Suprapubic skin (tissue), 4 donors: ENCODE results near the gene NDUFB7. TPM values are rescaled to one million over a fixed set of nuclear protein-coding genes. Genes with fewer than 3 reads are reported as not detected.
"Not testable (repeated sequence)": the region's sequence is repeated elsewhere in the genome, so short reads cannot be mapped to it uniquely, and the experiment has no call there.

Experiments used
- DNase-seq, 2 donors: peaks; one replicate each; pipeline ENCODE4 v3.0.0-alpha.2; 2019; ENCODE audit warnings: low spot score in 2 of 2
- H3K27ac ChIP-seq: fragments of 200-600 bp; sonication (generic); one replicate; pipeline ENCODE4 v1.5.1; 2019
- H3K27me3 ChIP-seq: fragments of 200-600 bp; sonication (generic); one replicate; pipeline ENCODE4 v1.5.1; 2019
- H3K36me3 ChIP-seq: fragments of 200-600 bp; sonication (generic); one replicate; pipeline ENCODE4 v1.5.1; 2019
- H3K4me1 ChIP-seq: fragments of 200-600 bp; sonication (generic); one replicate; pipeline ENCODE4 v1.5.1; 2019
- H3K4me3 ChIP-seq: fragments of 200-600 bp; sonication (generic); one replicate; pipeline ENCODE4 v1.5.1; 2019; ENCODE audit warnings: mild to moderate bottlenecking
- H3K9me3 ChIP-seq: fragments of 200-600 bp; sonication (generic); one replicate; pipeline ENCODE4 v1.5.1; 2019
- EP300 ChIP-seq: sonication (generic); formaldehyde crosslinking; IDR thresholded peaks from one replicate; pipeline ENCODE4 v1.6.1; 2017; ENCODE audit warnings: antibody characterized with exemption
- POLR2A ChIP-seq, 2 donors: fragments of 450-650 bp; IDR thresholded peaks; one replicate each; pipeline ENCODE4 v1.6.1; 2017; ENCODE audit warnings: antibody characterized with exemption in 2 of 2, mild to moderate bottlenecking in 2 of 2, moderate library complexity in 2 of 2
- POLR2AphosphoS5 ChIP-seq, 3 donors: sonication (generic); formaldehyde crosslinking; IDR thresholded peaks; one replicate each; pipeline ENCODE4 v1.6.1; 2017; ENCODE audit warnings: antibody characterized with exemption in 3 of 3
- WGBS: methylation state at CpG from one replicate; pipeline ENCODE4 v1.1.5; 2018; 5-methylcytosine and 5-hydroxymethylcytosine counted together
- total RNA-seq, 4 donors: library from RNA; depleted of rRNA; stranded (reverse); fragments of >200 nt; gene quantifications; one replicate each; pipeline ENCODE4 v1.1.0, GENCODE V29; 2016
- TF ChIP-seq, protein P1 (sequence below), 2 donors: fragments of 200-600 bp in 1 of 2; fragments of 450-650 bp in 1 of 2; sonication (generic) in 1 of 2; IDR thresholded peaks; one replicate each; pipeline ENCODE4 v1.5.1; 2016 to 2019; ENCODE audit warnings: antibody characterized with exemption in 2 of 2, mild to moderate bottlenecking in 1 of 2, moderate library complexity in 1 of 2

The NDUFB7 gene
- total RNA-seq, 4 donors from 2014 or later = 196 to 394 (median 340) TPM

DNA sequence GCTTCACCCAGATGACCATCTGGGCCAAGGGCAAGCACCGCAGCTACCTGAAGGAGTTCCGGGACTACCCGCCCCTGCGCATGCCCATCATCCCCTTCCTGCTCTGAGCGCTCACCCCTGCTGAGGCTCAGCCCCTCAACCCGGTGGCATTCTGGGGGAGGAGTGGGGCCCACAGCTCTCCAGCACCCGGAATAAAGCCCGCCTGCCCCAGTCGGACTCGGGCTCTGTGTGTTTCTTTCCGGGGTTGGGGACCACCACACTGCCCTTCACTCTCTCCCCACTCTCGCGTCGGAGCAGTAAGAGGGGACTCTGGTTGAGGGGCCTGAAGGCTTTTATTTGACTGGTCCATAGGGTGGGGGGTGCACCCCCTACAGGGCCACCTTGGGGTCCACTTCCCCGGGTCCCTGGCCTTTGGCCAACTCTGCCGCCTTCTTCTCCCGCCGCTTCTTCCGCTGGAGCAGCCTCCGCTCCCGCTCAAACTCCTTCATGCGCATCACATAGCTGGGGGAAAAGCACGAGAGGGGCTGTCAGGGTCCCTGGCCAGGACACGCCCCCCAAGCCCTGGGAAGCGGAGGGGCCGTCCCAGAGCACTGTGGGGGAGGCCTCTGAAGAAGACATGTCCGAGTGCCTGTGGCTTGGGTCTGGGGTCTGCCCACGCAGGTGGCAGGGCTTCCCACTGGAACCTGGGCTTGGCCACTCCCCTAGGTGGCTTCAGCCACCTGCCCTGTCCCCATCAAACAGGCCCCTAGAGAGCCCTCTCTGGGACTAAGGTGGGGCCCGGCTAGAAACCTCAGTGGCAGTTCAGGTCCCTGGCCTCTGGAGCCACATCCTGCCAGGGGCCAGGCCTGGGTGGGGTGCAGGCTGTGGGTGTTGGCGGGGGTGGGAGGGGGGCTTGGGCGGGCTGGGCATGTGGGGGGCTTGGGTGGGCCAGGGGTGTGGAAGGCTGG, 5.8 kb downstream of the NDUFB7 start:
- Histone ChIP-seq H3K27me3 (no peaks in the 10 kb centered on the region), H3K4me1 (peaks cover 44% of the 10 kb centered on the region), H3K36me3 (peaks cover 35% of the 10 kb centered on the region), H3K9me3 (no peaks in the 10 kb centered on the region), H3K27ac (no peak overlapping the region), H3K4me3 (no peak overlapping the region)
- TF ChIP-seq, protein P1, sequence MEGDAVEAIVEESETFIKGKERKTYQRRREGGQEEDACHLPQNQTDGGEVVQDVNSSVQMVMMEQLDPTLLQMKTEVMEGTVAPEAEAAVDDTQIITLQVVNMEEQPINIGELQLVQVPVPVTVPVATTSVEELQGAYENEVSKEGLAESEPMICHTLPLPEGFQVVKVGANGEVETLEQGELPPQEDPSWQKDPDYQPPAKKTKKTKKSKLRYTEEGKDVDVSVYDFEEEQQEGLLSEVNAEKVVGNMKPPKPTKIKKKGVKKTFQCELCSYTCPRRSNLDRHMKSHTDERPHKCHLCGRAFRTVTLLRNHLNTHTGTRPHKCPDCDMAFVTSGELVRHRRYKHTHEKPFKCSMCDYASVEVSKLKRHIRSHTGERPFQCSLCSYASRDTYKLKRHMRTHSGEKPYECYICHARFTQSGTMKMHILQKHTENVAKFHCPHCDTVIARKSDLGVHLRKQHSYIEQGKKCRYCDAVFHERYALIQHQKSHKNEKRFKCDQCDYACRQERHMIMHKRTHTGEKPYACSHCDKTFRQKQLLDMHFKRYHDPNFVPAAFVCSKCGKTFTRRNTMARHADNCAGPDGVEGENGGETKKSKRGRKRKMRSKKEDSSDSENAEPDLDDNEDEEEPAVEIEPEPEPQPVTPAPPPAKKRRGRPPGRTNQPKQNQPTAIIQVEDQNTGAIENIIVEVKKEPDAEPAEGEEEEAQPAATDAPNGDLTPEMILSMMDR (IDR thresholded peaks at IDR 0.05) = no peak
- no peak for TF ChIP-seq EP300
- no peak for TF ChIP-seq POLR2AphosphoS5 (IDR thresholded peaks at IDR 0.05)
- no peak for TF ChIP-seq POLR2A (IDR thresholded peaks at IDR 0.05)
- WGBS = 86% methylated on average over 29 of the region's 31 CpGs
- DNase-seq = no peak

DNA sequence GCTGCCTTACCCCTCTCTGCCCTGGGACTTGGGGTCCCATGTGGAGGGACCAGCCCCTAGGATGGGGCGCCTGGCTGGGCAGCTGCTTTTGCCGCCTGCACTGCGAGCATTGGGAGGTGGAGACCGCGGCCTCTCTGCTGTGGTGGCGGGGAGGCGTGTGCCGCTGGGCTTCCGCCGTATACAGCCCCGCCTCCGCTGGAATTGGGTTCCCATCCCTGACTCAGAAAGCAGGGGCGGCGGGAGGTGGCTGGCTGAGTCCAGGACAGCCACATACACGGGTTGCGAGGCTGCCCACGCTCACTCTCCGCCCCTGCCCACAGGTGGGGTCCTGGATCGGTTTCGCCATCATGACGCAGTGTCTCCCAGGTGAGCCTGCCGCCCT, 6.6 kb downstream of the NDUFB7 start:
- Histone ChIP-seq H3K4me3 (no peak overlapping the region), H3K27me3 (no peaks in the 10 kb centered on the region), H3K9me3 (no peaks in the 10 kb centered on the region), H3K4me1 (peaks cover 44% of the 10 kb centered on the region), H3K27ac (no peak overlapping the region), H3K36me3 (peaks cover 35% of the 10 kb centered on the region)
- WGBS = 79% methylated on average over 9 of the region's 22 CpGs
- no peak for TF ChIP-seq EP300
- TF ChIP-seq, protein P1 (IDR thresholded peaks at IDR 0.05) = no peak
- no peak for TF ChIP-seq POLR2AphosphoS5 (IDR thresholded peaks at IDR 0.05)
- TF ChIP-seq POLR2A (IDR thresholded peaks at IDR 0.05) = no peak
- DNase-seq = no peak

DNA sequence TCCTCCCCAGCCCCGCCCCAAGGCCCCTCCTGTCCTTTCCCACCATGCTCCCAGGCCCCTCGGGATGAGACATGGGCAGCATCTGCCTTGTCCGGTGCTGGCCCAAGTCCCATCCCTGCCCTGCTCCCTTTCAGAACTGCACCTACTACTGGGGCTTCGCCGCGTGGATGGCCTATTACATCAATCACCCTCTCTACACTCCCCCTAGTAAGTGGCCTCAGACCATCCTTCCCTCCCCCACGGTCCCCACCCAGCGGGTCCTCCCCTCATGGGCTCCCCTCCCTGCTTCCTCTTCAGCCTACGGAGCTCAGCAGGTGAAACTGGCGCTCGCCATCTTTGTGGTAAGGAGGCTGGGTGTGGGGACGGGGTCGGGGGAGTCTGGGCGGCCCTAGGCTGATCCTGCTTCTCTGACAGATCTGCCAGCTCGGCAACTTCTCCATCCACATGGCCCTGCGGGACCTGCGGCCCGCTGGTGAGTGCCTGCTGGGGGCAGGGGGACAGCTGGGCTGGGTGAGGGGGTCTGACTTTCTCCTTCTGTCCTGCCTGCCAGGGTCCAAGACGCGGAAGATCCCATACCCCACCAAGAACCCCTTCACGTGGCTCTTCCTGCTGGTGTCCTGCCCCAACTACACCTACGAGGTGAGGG, 7.1 kb downstream of the NDUFB7 start:
- not testable (repeated sequence) for H3K9me3 ChIP-seq, H3K27me3 ChIP-seq, DNase-seq, H3K4me3 ChIP-seq
- Histone ChIP-seq H3K27ac (peak overlapping the region; percentile 47), H3K4me1 (peaks cover 47% of the 10 kb centered on the region), H3K36me3 (peaks cover 35% of the 10 kb centered on the region)
- 70% methylated on average over 19 of the region's 22 CpGs for WGBS

DNA sequence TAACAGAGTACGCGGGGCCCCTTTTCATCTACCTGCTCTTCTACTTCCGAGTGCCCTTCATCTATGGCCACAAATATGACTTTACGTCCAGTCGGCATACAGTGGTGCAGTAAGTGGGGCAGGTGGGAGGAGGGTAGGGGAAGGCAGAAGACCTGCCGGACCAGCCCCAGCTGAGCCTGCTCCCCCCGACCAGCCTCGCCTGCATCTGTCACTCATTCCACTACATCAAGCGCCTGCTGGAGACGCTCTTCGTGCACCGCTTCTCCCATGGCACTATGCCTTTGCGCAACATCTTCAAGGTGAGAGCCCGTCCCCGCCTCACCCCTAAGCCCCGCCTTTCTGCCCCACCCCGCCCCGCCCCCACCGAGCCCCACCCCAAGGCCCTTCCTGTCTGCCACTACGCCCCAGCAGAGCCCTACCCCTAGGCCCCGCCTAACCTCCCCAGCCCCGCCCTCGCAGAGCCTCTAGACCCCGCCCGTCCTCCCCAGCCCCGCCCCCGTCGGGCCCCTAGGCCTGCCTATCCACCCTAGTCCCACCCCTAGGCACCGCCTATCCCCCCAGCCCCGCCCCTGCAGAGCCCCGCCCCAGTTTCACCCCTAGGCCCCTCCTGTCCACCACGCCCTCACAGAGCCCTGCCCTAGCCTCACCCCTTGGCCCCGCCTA, 7.7 kb downstream of the NDUFB7 start:
- Histone ChIP-seq H3K27ac (peak overlapping the region; percentile 68), H3K4me3 (no peak overlapping the region), H3K4me1 (peaks cover 53% of the 10 kb centered on the region), H3K27me3 (no peaks in the 10 kb centered on the region), H3K36me3 (peaks cover 35% of the 10 kb centered on the region), H3K9me3 (no peaks in the 10 kb centered on the region)
- 70% methylated on average over 26 of the region's 33 CpGs for WGBS
- DNase-seq = peak in 1 of 2 donors; percentile 72
- TF ChIP-seq POLR2A (IDR thresholded peaks at IDR 0.05) (no peak), EP300 (no peak), POLR2AphosphoS5 (IDR thresholded peaks at IDR 0.05) (no peak)
- TF ChIP-seq, protein P1 (IDR thresholded peaks at IDR 0.05) = no peak

DNA sequence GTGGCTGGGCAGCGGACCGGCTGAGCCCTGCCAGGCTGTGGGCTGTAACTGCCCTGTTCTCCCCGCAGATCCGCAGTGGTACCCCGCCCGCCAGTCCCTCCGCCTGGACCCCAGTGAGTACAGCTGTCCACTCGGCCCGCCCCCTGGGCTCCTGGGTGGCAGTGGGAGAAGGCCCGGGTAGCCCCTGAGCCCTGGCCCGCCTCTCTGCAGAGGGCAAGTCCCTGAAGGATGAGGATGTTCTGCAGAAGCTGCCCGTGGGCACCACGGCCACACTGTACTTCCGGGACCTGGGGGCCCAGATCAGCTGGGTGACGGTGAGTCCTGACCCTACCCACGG, 8.3 kb downstream of the NDUFB7 start:
- H3K4me3 ChIP-seq = no peak overlapping the region
- TF ChIP-seq POLR2A (IDR thresholded peaks at IDR 0.05) = no peak
- TF ChIP-seq, protein P1 (IDR thresholded peaks at IDR 0.05) = no peak
- no peak for TF ChIP-seq POLR2AphosphoS5 (IDR thresholded peaks at IDR 0.05)
- no peak for TF ChIP-seq EP300
- no peak for DNase-seq
- H3K27me3 ChIP-seq = no peaks in the 10 kb centered on the region
- 75% methylated on average over 1 of the region's 16 CpGs for WGBS
- H3K27ac ChIP-seq = peak overlapping the region; percentile 68
- H3K36me3 ChIP-seq = peaks cover 35% of the 10 kb centered on the region
- H3K4me1 ChIP-seq = peaks cover 59% of the 10 kb centered on the region
- H3K9me3 ChIP-seq = no peaks in the 10 kb centered on the region
